Left ventricle myocardium inferior (tissue), 1 donor: ENCODE results near the gene PGBD2. TPM values are rescaled to one million over a fixed set of nuclear protein-coding genes. Genes with fewer than 3 reads are reported as not detected.
"Not testable (repeated sequence)": the region's sequence is repeated elsewhere in the genome, so short reads cannot be mapped to it uniquely, and the experiment has no call there.

Source experiments
- DNase-seq: peaks from one replicate; pipeline ENCODE4 v3.0.0-alpha.2; 2020
- H3K27ac ChIP-seq: fragments of 200-600 bp; replicated peaks from 2 replicates; pipeline ENCODE4 v1.8.0; 2021
- H3K27me3 ChIP-seq: fragments of 200-600 bp; 2 replicates; pipeline ENCODE4 v1.8.0; 2021; ENCODE audit warnings: low read depth
- H3K36me3 ChIP-seq: fragments of 200-600 bp; 2 replicates; pipeline ENCODE4 v1.8.0; 2021
- H3K4me1 ChIP-seq: fragments of 200-600 bp; 2 replicates; pipeline ENCODE4 v1.8.0; 2021
- H3K4me3 ChIP-seq: fragments of 200-600 bp; 2 replicates; pipeline ENCODE4 v1.8.0; 2021; ENCODE audit warnings: mild to moderate bottlenecking, moderate library complexity
- H3K9me3 ChIP-seq: fragments of 200-600 bp; replicated peaks from 2 replicates; pipeline ENCODE4 v1.8.0; 2021
- intact Hi-C: fragments of 100-400 bp; cut with micrococcal nuclease; formaldehyde crosslinking; loops from one replicate; pipeline ENCODE4 v1.11.0; 2022
- total RNA-seq: library from RNA; stranded (reverse); fragmentation: NEBNext Ultra II Directional; extraction: Animal tissue kit (Norgen Biotek cat#: 25700); gene quantifications from one replicate; pipeline ENCODE4 v1.2.1, GENCODE V29; 2021
- TF ChIP-seq, protein P1 (sequence below): fragments of 200-600 bp; IDR thresholded peaks from 2 replicates; pipeline ENCODE4 v1.8.0; 2021; ENCODE audit warnings: antibody characterized with exemption, mild to moderate bottlenecking, borderline replicate concordance
- donor health status: DM: no; HTN: yes; CAD: no; lungs with severe emphysema.

Gene PGBD2
- total RNA-seq, 1 donor from 2014 or later = 3.9 TPM

DNA sequence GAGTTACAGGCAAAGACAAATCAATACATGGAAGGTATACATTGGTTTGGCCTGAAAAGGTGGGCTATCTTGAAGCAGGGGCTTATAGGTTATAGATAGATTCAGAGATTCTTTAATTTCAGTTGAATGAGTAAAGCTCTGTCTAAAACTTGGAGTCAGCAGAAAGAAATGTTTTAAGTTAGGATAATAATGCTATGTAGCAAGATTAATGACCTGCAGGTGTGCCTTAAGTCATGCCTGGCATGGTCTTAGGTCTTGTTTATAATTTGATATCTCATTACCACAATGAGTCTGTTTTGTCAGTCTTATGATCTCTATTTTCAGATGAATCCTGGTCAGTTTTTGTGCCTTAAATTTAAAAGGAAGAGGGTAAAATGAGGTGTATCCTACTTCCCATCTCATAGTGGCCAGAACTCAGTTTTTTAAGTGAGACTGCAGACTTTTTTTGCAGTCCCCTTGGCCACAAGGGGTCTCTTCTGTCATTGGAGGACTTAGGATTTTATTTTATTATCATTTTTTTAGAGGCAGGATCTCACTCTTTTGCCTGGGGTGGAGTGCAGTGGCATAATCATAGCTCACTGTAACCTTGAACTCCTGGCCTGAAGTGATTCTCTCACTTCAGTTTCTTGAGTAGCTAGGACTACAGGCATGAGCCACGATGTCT lies 21.3 kb upstream of the PGBD2 start:
- no peaks in the 10 kb centered on the region for H3K36me3 ChIP-seq
- H3K27me3 ChIP-seq = no peaks in the 10 kb centered on the region
- no peak overlapping the region for H3K27ac ChIP-seq
- no peak overlapping the region for H3K4me3 ChIP-seq
- DNase-seq = no peak
- TF ChIP-seq, protein P1, sequence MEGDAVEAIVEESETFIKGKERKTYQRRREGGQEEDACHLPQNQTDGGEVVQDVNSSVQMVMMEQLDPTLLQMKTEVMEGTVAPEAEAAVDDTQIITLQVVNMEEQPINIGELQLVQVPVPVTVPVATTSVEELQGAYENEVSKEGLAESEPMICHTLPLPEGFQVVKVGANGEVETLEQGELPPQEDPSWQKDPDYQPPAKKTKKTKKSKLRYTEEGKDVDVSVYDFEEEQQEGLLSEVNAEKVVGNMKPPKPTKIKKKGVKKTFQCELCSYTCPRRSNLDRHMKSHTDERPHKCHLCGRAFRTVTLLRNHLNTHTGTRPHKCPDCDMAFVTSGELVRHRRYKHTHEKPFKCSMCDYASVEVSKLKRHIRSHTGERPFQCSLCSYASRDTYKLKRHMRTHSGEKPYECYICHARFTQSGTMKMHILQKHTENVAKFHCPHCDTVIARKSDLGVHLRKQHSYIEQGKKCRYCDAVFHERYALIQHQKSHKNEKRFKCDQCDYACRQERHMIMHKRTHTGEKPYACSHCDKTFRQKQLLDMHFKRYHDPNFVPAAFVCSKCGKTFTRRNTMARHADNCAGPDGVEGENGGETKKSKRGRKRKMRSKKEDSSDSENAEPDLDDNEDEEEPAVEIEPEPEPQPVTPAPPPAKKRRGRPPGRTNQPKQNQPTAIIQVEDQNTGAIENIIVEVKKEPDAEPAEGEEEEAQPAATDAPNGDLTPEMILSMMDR = no peak
- H3K9me3 ChIP-seq = no peaks in the 10 kb centered on the region
- intact Hi-C loops = no loop called here
- H3K4me1 ChIP-seq = no peaks in the 10 kb centered on the region

DNA sequence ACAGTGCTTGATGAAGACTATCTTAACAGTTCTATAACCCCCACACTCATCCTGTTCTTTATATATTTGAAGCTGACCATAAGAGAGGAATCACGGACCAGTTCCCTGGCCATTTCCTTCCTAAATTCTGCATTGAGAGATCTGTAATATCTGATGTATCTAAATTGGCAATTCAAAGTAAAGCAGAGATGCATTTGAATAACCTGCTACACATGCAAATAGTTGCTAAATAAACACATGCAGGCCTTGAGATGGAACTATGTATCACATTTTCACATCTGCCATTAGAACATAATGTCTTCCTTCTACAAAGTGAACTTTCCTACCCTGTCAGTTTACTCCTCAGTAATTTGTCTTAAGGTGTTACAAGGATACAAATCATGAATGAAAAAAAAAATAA lies 20.4 kb upstream of the PGBD2 start:
- Histone ChIP-seq H3K27ac (no peak overlapping the region), H3K36me3 (no peaks in the 10 kb centered on the region), H3K9me3 (no peaks in the 10 kb centered on the region), H3K4me1 (no peaks in the 10 kb centered on the region), H3K27me3 (no peaks in the 10 kb centered on the region), H3K4me3 (no peak overlapping the region)
- TF ChIP-seq, protein P1 = no peak
- intact Hi-C loops = no loop called here
- no peak for DNase-seq

DNA sequence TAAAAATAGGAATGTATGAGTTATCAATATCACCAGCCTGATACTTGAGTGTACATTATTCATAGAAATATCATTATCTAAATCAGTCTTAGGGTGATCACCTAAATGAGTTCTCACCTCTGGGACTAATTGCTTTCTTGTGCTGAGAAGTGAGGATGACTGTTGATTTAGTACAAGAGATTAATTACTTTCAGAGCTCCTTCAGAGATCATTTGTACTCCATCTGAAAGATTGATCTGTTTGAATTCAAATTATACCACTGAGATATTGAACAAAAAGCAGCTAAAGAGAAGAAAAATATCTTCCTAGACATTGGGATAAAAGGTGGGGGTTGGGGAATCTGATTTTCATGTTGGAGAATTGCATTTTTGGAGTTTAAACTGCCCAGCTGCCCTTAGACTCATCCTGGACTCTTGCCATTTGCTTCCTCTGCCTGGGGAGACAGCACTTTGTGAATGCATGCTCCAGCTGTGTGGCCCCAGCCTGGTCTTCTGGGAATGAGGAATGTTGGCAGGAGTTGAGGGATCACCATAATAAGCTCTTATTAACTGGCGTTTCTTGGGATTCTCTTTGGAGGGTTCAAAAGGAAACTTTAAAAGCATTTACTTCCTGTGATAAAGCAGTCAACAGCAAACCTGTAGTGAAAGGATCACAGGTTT lies 19.7 kb upstream of the PGBD2 start:
- Histone ChIP-seq H3K9me3 (no peaks in the 10 kb centered on the region), H3K4me1 (no peaks in the 10 kb centered on the region), H3K4me3 (no peak overlapping the region), H3K27ac (no peak overlapping the region), H3K36me3 (no peaks in the 10 kb centered on the region), H3K27me3 (no peaks in the 10 kb centered on the region)
- intact Hi-C loops = no loop called here
- no peak for DNase-seq
- TF ChIP-seq, protein P1 = no peak

DNA sequence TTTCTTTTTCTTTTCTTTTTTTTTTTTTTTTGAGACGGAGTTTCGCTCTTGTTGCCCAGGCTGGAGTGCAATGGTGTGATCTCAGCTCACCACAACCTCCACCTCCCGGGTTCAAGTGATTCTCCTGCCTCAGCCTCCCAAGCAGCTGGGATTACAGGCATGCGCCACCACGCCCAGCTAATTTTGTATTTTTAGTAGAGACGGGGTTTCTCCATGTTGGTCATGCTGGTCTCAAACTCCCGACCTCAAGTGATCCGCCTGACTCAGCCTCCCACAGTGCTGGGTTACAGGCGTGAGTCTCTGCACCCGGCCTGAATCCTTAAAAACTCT lies 16.2 kb upstream of the PGBD2 start:
- H3K4me3 ChIP-seq, DNase-seq, intact Hi-C loops, H3K36me3 ChIP-seq, H3K4me1 ChIP-seq, H3K27me3 ChIP-seq, H3K9me3 ChIP-seq, H3K27ac ChIP-seq: not testable (repeated sequence)

DNA sequence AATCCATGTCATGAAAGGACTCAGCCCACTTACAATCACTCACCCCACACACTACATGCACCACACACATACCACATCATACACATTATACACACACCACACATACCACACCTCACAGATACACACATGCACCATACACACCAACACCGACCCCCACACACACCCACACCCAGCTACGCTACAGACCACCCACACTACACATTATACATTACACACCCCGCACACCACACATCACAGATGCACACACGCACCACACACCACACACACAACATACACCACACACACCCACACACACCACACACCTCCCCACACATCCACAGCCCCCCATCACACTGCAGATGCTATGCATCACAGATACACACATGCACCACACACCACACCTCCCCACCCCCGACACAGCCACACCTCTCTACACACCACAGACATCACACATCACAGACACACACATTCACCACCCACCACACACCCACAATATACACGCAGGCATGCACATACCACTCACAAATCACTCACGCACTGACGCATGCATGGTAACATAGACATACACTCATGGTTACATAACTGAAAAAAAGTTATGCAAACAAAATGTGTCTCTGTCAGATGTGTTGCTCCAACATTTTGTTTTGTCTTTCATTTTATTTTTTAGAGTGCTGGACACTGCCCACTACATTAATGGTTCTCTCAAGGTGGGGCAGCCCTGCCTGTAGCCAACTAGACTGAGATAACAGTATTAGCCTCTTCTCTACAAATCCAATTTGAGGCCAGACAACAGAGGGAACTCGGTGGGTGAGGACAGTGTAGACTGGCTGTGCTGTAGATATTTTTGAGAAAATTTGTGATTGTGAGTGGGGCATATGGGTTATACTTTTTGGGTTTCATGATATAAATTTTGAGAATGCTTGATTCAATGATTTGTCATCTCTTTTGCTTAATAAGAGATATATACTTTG lies 15.2 kb upstream of the PGBD2 start:
- Histone ChIP-seq H3K9me3 (no peaks in the 10 kb centered on the region), H3K27ac (no peak overlapping the region), H3K36me3 (no peaks in the 10 kb centered on the region), H3K4me1 (no peaks in the 10 kb centered on the region), H3K4me3 (no peak overlapping the region), H3K27me3 (peaks cover 10% of the 10 kb centered on the region)
- DNase-seq = no peak
- intact Hi-C loops = no loop called here
- TF ChIP-seq, protein P1 = no peak
